Gastroesophageal sphincter (tissue), 3 donors: ENCODE data around the gene CABP2.

ENCODE experiments used
- CTCF ChIP-seq, 4 experiments: fragments of 200-600 bp in 2 of 4; fragments of 450-650 bp in 2 of 4; sonication (generic) in 1 of 4; IDR thresholded peaks; one replicate each; pipeline ENCODE4 v1.5.1; 2017 to 2019; ENCODE audit warnings: antibody characterized with exemption in 4 of 4, mild to moderate bottlenecking in 2 of 4, moderate library complexity in 2 of 4
- EP300 ChIP-seq: sonication (generic); formaldehyde crosslinking; IDR thresholded peaks from one replicate; pipeline ENCODE4 v1.6.1; 2017; ENCODE audit warnings: antibody characterized with exemption, mild to moderate bottlenecking
- POLR2AphosphoS5 ChIP-seq: sonication (generic); formaldehyde crosslinking; IDR thresholded peaks from one replicate; pipeline ENCODE4 v1.6.1; 2017; ENCODE audit warnings: antibody characterized with exemption

DNA sequence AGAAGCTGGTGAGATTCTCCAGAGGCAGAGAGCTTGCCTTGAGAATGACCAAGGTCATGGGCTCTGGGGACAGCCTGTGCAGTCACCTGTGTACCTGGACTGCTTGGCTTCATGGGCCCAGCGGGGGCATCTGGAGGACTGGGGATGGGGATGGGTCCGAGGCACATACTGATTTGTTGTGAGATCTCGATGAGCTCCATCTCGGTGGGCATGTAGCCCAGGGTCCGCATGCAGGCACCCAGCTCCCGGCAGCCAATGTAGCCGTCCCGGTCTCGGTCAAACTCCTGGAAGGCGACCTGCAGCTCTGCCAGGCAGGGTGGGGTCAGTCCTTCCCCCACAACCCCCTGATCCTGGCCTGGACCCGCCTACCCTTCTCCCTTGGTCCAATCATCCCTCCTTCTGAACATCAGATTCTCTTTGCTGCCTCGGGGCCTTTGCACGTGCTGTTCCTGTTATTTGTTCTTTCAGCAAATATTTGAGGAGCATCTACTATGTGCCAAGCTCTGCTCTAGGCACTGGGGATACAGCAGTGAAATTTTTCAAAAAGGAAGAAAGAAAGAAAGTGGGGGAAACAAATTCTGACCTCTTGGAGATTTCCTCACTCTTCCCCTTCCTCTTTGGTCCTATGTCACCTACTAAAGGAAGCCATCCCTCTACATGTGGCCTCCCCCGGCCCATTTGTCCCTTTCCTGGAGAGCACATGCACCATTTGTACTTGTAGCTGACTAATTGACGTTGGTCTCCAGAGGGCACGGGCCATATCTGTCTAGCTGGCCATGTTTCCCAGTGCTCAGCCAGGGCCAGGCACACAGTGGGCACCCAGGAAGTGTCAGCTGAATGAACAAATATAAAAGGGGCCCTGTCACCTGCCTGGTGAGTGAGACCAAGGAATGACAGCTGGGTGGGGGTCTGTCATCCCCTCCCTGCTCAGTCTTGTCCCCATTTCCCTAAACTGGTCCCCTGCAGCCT is 2.1 kb downstream of the CABP2 start:
- TF ChIP-seq CTCF (IDR thresholded peaks at IDR 0.05) (no peak), EP300 (no peak), POLR2AphosphoS5 (no peak)
